HCT116 (cell line): ENCODE data around the gene BBS9.

Experiments
- CBX3 ChIP-seq: IDR thresholded peaks from 2 replicates; pipeline ENCODE4 v1.6.1; 2012; ENCODE audit warnings: low read depth
- EZH2phosphoT487 ChIP-seq: fragments of 200-600 bp; IDR thresholded peaks from 2 replicates; pipeline ENCODE4 v1.6.1; 2018; ENCODE audit warnings: antibody characterized with exemption, borderline replicate concordance
- POLR2A ChIP-seq: IDR thresholded peaks from 2 replicates; pipeline ENCODE4 v1.7.0; 2011; ENCODE audit warnings: borderline replicate concordance; ENCODE audit not compliant: insufficient read depth, insufficient read length; ENCODE audit errors: extremely low read depth
- TF ChIP-seq, protein P1 (sequence below), 3 experiments: fragments of 200-600 bp in 1 of 3; sonication (generic) in 1 of 3; IDR thresholded peaks in 2 of 3; conservative IDR thresholded peaks in 1 of 3; 2 replicates each; pipeline ENCODE4 v1.5.1; 2012 to 2017; ENCODE audit warnings: low read depth in 2 of 3, low read length in 2 of 3, antibody characterized with exemption in 1 of 3, borderline replicate concordance in 1 of 3, control low read depth in 1 of 3, mild to moderate bottlenecking in 1 of 3, mixed read lengths in 1 of 3, mixed run types in 1 of 3, moderate library complexity in 1 of 3; ENCODE audit not compliant: insufficient read depth in 1 of 3

DNA sequence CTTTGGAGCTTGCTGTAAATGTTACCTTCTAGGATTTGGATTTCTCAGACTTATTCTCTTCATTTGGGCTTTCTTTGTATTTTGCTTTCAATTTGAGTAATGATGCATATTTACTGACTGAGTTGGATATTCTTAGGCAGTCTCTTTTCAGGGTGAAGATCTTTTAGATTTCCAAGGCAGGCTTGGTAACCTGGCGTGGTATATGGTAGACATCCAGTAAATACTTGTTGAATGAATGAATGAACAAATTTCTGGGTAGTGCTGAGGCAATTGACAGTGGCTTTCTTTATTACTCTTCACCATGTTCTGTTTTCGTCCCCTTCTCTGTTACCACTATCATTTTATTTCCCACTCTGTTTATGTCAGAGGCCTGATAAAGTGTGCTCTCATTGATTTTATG is 27.1 kb downstream of the BBS9 start:
- TF ChIP-seq, protein P1, sequence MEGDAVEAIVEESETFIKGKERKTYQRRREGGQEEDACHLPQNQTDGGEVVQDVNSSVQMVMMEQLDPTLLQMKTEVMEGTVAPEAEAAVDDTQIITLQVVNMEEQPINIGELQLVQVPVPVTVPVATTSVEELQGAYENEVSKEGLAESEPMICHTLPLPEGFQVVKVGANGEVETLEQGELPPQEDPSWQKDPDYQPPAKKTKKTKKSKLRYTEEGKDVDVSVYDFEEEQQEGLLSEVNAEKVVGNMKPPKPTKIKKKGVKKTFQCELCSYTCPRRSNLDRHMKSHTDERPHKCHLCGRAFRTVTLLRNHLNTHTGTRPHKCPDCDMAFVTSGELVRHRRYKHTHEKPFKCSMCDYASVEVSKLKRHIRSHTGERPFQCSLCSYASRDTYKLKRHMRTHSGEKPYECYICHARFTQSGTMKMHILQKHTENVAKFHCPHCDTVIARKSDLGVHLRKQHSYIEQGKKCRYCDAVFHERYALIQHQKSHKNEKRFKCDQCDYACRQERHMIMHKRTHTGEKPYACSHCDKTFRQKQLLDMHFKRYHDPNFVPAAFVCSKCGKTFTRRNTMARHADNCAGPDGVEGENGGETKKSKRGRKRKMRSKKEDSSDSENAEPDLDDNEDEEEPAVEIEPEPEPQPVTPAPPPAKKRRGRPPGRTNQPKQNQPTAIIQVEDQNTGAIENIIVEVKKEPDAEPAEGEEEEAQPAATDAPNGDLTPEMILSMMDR (IDR thresholded peaks at IDR 0.05 in 2 of 3, conservative IDR thresholded peaks at IDR 0.05 in 1 of 3; ENCODE audit: borderline replicate concordance in 1 of 3, insufficient read depth in 1 of 3, low read depth in 2 of 3, low read length in 2 of 3) = no peak
- TF ChIP-seq CBX3 (no peak), EZH2phosphoT487 (no peak), POLR2A (no peak)
